ENCODE data around the gene PPP1R14C.
"Not testable (repeated sequence)": the region's sequence is repeated elsewhere in the genome, so short reads cannot be mapped to it uniquely, and the experiment has no call there.

The PPP1R14C gene

GRCh38 chr6:150180517-150180916, 37.7 kb downstream of the PPP1R14C start:
- no peak overlapping the region for H3K27ac ChIP-seq (ENCODE audit: low read length)
- no peaks in the 10 kb centered on the region for H3K9me3 ChIP-seq (ENCODE audit: control insufficient read depth in 2 of 2, low read length in 2 of 2)
- no peaks in the 10 kb centered on the region for H3K27me3 ChIP-seq (ENCODE audit: control insufficient read depth in 1 of 2, insufficient read depth in 2 of 2, low read length in 2 of 2)
- H3K4me1 ChIP-seq (ENCODE audit: control insufficient read depth, insufficient read depth, low read length): no peaks in the 10 kb centered on the region
- no peak overlapping the region for H3K9ac ChIP-seq (ENCODE audit: low read length in 2 of 2)
- H3K36me3 ChIP-seq (ENCODE audit: control insufficient read depth in 2 of 2, insufficient read depth in 2 of 2, low read length in 2 of 2): no peaks in the 10 kb centered on the region
- no peak overlapping the region for H3K4me3 ChIP-seq (ENCODE audit: low read length in 2 of 2)

DNA sequence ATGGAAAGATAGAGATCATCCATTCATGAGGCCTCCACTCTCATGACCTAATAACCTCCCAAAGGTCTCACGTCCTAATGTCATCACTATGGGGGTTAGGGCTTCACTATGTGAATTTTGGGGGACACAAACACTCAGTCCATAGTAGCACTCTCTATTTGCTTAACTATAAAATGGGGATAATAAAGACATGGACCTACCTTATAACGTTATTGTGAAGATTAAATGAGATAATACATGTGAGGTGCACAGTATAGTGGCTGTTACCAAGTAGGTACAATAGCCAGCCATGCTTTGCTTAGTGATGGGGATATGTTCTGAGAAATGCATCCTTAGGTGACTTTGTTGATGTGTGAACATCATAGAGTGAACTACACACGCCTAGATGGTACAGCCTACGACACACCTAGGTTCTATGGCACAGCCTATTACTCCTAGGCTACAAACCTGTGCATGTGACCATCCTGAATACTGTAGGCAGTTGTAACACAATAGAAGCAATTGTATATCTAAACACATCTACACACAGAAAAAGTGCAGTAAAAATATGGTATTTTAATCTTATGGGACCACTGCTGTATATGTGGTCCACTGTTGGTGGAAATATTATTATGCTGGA, 39.7 kb downstream of the PPP1R14C start:
- no peaks in the 10 kb centered on the region for H3K4me1 ChIP-seq (ENCODE audit: control insufficient read depth, insufficient read depth, low read length)
- no peak overlapping the region for H3K9ac ChIP-seq (ENCODE audit: low read length in 2 of 2)
- no peaks in the 10 kb centered on the region for H3K36me3 ChIP-seq (ENCODE audit: control insufficient read depth in 2 of 2, insufficient read depth in 2 of 2, low read length in 2 of 2)
- H3K27ac ChIP-seq (ENCODE audit: low read length): no peak overlapping the region
- no peaks in the 10 kb centered on the region for H3K27me3 ChIP-seq (ENCODE audit: control insufficient read depth in 1 of 2, insufficient read depth in 2 of 2, low read length in 2 of 2)
- no peak overlapping the region for H3K4me3 ChIP-seq (ENCODE audit: low read length in 2 of 2)
- no peaks in the 10 kb centered on the region for H3K9me3 ChIP-seq (ENCODE audit: control insufficient read depth in 2 of 2, low read length in 2 of 2)

GRCh38 chr6:150183105-150183504, 40.3 kb downstream of the PPP1R14C start:
- Histone ChIP-seq H3K4me1 (ENCODE audit: control insufficient read depth, insufficient read depth, low read length) (no peaks in the 10 kb centered on the region), H3K36me3 (ENCODE audit: control insufficient read depth in 2 of 2, insufficient read depth in 2 of 2, low read length in 2 of 2) (no peaks in the 10 kb centered on the region), H3K4me3 (ENCODE audit: low read length in 2 of 2) (no peak overlapping the region), H3K27ac (ENCODE audit: low read length) (no peak overlapping the region), H3K9me3 (ENCODE audit: control insufficient read depth in 2 of 2, low read length in 2 of 2) (no peaks in the 10 kb centered on the region), H3K9ac (ENCODE audit: low read length in 2 of 2) (no peak overlapping the region), H3K27me3 (ENCODE audit: control insufficient read depth in 1 of 2, insufficient read depth in 2 of 2, low read length in 2 of 2) (no peaks in the 10 kb centered on the region)

DNA sequence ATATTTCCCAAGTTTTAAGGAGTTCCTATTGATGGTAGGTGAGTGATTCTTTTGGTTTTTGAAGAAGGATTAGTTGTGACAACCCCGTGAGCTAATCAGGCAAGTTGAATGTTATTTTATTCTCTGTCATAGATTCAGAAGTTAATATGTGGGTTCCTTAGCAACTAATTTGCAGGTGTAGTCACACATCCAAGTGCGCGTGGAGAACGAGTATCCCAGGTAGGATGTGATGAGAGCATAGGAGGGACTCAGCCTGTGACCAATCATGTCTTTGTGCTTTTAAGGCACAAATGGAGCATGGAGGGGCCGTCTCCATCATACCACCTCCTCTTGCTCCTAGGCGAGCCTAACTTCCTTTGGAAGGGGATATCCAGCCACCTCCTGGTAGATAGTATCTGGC, 41.1 kb downstream of the PPP1R14C start:
- no peaks in the 10 kb centered on the region for H3K4me1 ChIP-seq (ENCODE audit: control insufficient read depth, insufficient read depth, low read length)
- no peak overlapping the region for H3K27ac ChIP-seq (ENCODE audit: low read length)
- H3K27me3 ChIP-seq (ENCODE audit: control insufficient read depth in 1 of 2, insufficient read depth in 2 of 2, low read length in 2 of 2): no peaks in the 10 kb centered on the region
- no peaks in the 10 kb centered on the region for H3K9me3 ChIP-seq (ENCODE audit: control insufficient read depth in 2 of 2, low read length in 2 of 2)
- H3K36me3 ChIP-seq (ENCODE audit: control insufficient read depth in 2 of 2, insufficient read depth in 2 of 2, low read length in 2 of 2): no peaks in the 10 kb centered on the region
- H3K4me3 ChIP-seq (ENCODE audit: low read length in 2 of 2): no peak overlapping the region
- H3K9ac ChIP-seq (ENCODE audit: low read length in 2 of 2): no peak overlapping the region

GRCh38 chr6:150184850-150185731, 42.2 kb downstream of the PPP1R14C start:
- no peak overlapping the region for H3K9ac ChIP-seq (ENCODE audit: low read length in 2 of 2)
- no peak overlapping the region for H3K27ac ChIP-seq (ENCODE audit: low read length)

DNA sequence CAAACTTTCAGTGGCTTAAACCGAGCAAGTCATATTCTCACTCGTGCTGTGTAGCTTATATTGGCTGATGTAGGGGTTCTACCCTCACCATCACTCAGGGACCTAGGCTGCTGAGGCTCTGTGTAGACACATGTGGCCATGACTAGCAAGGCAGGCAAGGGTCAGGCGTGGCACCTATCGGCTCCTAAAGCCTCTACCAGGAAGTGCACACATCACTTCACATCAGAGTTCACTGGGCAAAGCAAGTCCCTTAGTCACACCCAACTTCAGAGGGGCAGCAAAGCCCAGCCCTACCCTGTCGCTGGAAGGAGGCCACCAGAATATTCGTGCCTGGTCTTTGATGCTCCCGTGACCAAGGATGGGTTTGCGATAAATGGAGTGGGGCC, 42.9 kb downstream of the PPP1R14C start:
- Histone ChIP-seq H3K4me3 (ENCODE audit: low read length in 2 of 2) (no peak overlapping the region), H3K9me3 (ENCODE audit: control insufficient read depth in 2 of 2, low read length in 2 of 2) (no peaks in the 10 kb centered on the region), H3K27me3 (ENCODE audit: control insufficient read depth in 1 of 2, insufficient read depth in 2 of 2, low read length in 2 of 2) (no peaks in the 10 kb centered on the region), H3K36me3 (ENCODE audit: control insufficient read depth in 2 of 2, insufficient read depth in 2 of 2, low read length in 2 of 2) (no peaks in the 10 kb centered on the region), H3K27ac (ENCODE audit: low read length) (no peak overlapping the region), H3K4me1 (ENCODE audit: control insufficient read depth, insufficient read depth, low read length) (no peaks in the 10 kb centered on the region), H3K9ac (ENCODE audit: low read length in 2 of 2) (no peak overlapping the region)

More at GRCh38 chr6:150184850-150185731, 42.2 kb downstream of the PPP1R14C start:
- Histone ChIP-seq H3K4me3 (ENCODE audit: low read length in 2 of 2) (no peak overlapping the region), H3K9me3 (ENCODE audit: control insufficient read depth in 2 of 2, low read length in 2 of 2) (no peaks in the 10 kb centered on the region), H3K36me3 (ENCODE audit: control insufficient read depth in 2 of 2, insufficient read depth in 2 of 2, low read length in 2 of 2) (no peaks in the 10 kb centered on the region), H3K27me3 (ENCODE audit: control insufficient read depth in 1 of 2, insufficient read depth in 2 of 2, low read length in 2 of 2) (no peaks in the 10 kb centered on the region), H3K4me1 (ENCODE audit: control insufficient read depth, insufficient read depth, low read length) (no peaks in the 10 kb centered on the region)

DNA sequence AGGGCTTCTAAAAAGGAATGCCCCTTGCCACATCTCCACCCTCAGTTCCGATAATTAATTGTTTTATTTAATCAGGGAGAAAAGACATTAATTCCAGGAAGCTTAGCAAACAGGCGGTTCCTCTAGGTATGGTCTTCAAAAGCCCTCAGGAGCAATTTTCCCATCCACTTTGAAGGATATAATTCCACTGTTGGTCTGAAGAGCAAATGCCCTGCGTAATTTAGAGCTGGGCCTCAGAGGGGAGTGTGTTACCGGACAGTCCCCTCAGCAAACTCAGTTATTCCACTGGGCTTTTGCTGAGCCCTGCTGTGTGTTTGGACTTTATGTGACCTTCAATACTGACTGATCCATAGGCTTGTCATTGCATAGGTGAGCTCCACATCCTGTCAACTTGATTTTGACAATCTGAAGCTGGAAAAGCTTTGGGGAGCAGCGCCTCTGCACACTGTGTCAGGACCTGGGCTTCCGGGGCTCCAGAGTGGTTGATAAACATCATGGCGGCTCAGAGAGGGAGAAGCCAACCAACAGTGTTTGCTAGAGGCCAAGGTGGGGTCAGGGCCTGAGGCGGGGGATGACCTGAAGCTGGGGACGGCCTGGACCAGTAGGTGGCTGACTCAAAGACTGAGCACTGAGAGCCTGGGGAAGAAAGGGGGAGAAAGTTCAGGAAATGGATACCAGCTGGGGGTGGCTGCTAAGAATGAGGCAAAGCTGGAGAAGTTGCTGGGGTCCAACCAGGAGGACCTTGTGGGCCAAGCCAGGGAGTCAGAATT, 43.5 kb downstream of the PPP1R14C start:
- Histone ChIP-seq H3K27me3 (ENCODE audit: control insufficient read depth in 1 of 2, insufficient read depth in 2 of 2, low read length in 2 of 2) (no peaks in the 10 kb centered on the region), H3K9me3 (ENCODE audit: control insufficient read depth in 2 of 2, low read length in 2 of 2) (no peaks in the 10 kb centered on the region), H3K4me3 (ENCODE audit: low read length in 2 of 2) (no peak overlapping the region), H3K9ac (ENCODE audit: low read length in 2 of 2) (no peak overlapping the region), H3K36me3 (ENCODE audit: control insufficient read depth in 2 of 2, insufficient read depth in 2 of 2, low read length in 2 of 2) (no peaks in the 10 kb centered on the region), H3K4me1 (ENCODE audit: control insufficient read depth, insufficient read depth, low read length) (no peaks in the 10 kb centered on the region), H3K27ac (ENCODE audit: low read length) (no peak overlapping the region)

- H3K9ac ChIP-seq (ENCODE audit: low read length in 2 of 2); H3K36me3 ChIP-seq (ENCODE audit: control insufficient read depth in 2 of 2, insufficient read depth in 2 of 2, low read length in 2 of 2); H3K4me1 ChIP-seq (ENCODE audit: control insufficient read depth, insufficient read depth, low read length); H3K27me3 ChIP-seq (ENCODE audit: control insufficient read depth in 1 of 2, insufficient read depth in 2 of 2, low read length in 2 of 2); H3K4me3 ChIP-seq (ENCODE audit: low read length in 2 of 2); H3K27ac ChIP-seq (ENCODE audit: low read length); H3K9me3 ChIP-seq (ENCODE audit: control insufficient read depth in 2 of 2, low read length in 2 of 2): not testable (repeated sequence)
These were observed 44.6 kb downstream of the PPP1R14C start for GRCh38 chr6:150187433-150187832.

DNA sequence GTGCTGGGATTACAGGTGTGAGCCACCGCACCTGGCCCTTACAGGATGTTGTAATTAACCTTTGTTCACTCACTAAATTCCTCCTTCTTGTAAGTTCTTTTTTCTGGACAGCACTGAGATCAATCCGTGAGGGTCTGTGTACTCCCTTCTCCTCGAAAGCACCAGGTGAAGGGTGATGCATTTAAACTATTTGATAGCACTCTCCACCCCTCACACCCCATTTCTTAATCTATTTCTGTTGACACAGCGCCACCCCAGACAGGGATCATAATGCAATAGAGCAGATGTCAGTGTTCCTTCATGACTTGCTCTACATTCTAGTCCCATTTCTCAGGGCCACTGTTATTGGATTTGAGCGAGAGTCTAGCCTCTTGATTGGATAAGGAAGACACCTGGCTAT, 46.3 kb downstream of the PPP1R14C start:
- Histone ChIP-seq H3K27me3 (ENCODE audit: control insufficient read depth in 1 of 2, insufficient read depth in 2 of 2, low read length in 2 of 2) (peaks cover 2 to 3% of the 10 kb centered on the region in 2 donors), H3K4me3 (ENCODE audit: low read length in 2 of 2) (no peak overlapping the region), H3K4me1 (ENCODE audit: control insufficient read depth, insufficient read depth, low read length) (no peaks in the 10 kb centered on the region), H3K9ac (ENCODE audit: low read length in 2 of 2) (no peak overlapping the region), H3K36me3 (ENCODE audit: control insufficient read depth in 2 of 2, insufficient read depth in 2 of 2, low read length in 2 of 2) (no peaks in the 10 kb centered on the region), H3K9me3 (ENCODE audit: control insufficient read depth in 2 of 2, low read length in 2 of 2) (no peaks in the 10 kb centered on the region), H3K27ac (ENCODE audit: low read length) (no peak overlapping the region)

DNA sequence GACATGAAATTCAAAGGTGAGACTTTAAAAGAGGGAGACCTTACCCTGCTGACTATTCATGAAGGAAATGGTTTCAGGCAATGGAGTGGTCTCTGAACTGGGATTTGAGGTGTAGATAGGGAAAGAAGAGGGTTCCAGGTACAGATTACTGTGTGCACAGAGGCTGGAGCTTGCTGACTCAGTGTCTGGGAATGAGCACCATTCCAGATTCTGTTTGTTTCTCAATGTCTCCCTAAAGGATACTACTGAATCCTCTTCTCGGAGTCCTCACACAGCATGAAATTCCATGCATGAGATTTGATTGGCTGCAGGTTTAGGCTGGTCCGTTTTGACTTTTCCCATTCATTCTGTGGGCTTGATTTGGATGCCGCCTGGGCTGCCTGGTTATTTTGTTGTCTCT, 49.0 kb downstream of the PPP1R14C start:
- no peak overlapping the region for H3K27ac ChIP-seq (ENCODE audit: low read length)
- no peak overlapping the region for H3K4me3 ChIP-seq (ENCODE audit: low read length in 2 of 2)

More for the DNA sequence above, 49.0 kb downstream of the PPP1R14C start:
- no peak overlapping the region for H3K9ac ChIP-seq (ENCODE audit: low read length in 2 of 2)
- H3K27me3 ChIP-seq (ENCODE audit: control insufficient read depth in 1 of 2, insufficient read depth in 2 of 2, low read length in 2 of 2): peaks cover 2 to 3% of the 10 kb centered on the region in 2 donors
- H3K36me3 ChIP-seq (ENCODE audit: control insufficient read depth in 2 of 2, insufficient read depth in 2 of 2, low read length in 2 of 2): no peaks in the 10 kb centered on the region
- no peaks in the 10 kb centered on the region for H3K4me1 ChIP-seq (ENCODE audit: control insufficient read depth, insufficient read depth, low read length)
- H3K9me3 ChIP-seq (ENCODE audit: control insufficient read depth in 2 of 2, low read length in 2 of 2): no peaks in the 10 kb centered on the region

Data from stomach smooth muscle (tissue), 2 donors.